ENCODE data around the gene RBM34. TPM values are rescaled to one million over a fixed set of nuclear protein-coding genes. Genes with fewer than 3 reads are reported as not detected.
"Not testable (repeated sequence)": the region's sequence is repeated elsewhere in the genome, so short reads cannot be mapped to it uniquely, and the experiment has no call there.

The RBM34 gene
- total RNA-seq, 1 experiment from 2014 or later: 184 TPM

DNA sequence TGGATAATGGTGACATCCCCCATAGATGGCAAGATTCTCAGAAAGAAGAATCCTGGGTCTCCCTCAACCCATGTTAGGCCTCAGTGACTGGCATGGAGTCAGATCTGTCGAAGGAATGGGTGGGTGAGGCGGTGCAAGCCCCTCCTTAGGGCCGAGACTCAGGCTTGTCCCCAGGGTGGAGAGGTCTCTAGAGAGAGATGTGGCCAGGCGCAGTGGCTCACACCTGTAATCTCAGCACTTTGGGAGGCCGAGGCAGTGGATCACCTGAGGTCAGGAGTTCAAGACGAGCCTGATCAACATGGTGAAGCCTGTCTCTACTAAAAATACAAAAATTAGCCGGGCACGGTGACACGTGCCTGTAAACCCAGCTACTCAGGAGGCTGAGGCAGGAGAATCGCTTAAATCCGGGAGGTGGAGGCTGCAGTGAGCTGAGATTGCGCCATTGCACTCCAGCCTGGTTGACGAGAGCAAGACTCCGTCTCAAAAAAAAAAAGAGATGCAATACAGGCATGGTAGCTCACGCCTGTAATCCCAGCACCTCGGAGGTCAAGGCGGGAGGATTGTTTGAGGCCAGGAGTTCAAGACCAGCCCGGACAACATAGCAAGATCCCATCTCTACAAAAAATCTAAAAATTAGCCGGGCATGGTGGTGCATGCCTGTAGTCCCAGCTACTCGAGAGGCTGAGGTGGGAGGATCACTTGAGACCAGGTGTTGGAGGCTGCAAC lies 69.6 kb downstream of the RBM34 start:
- POLR2A ChIA-PET: interaction anchor here (0.6 to 1.6 kb wide), 4 partner anchors 27 to 586 kb away, joined by 3 read pairs; no protein-coding TSS in a partner anchor
- BruUV-seq (replicated peaks): not testable (repeated sequence)

GRCh38 chr1:235090406-235091069 lies 70.5 kb downstream of the RBM34 start:
- POLR2A ChIA-PET: interaction anchor here (0.6 to 1.7 kb wide), 6 partner anchors 16 to 595 kb away, joined by 3 to 4 read pairs (median 3); no protein-coding TSS in a partner anchor
- H3K9me3 Mint-ChIP-seq (ENCODE audit: unreplicated experiment): no peaks in the 10 kb centered on the region

More for the DNA sequence above, 69.6 kb downstream of the RBM34 start:
- intact Hi-C loops (cut with micrococcal nuclease); DNase-seq (ENCODE audit: unreplicated experiment); H3K36me3 Mint-ChIP-seq (ENCODE audit: insufficient read depth, unreplicated experiment); H3K27ac Mint-ChIP-seq (ENCODE audit: low read depth, unreplicated experiment); H3K9me3 Mint-ChIP-seq (ENCODE audit: unreplicated experiment); H3K4me3 Mint-ChIP-seq (ENCODE audit: unreplicated experiment); H3K4me1 Mint-ChIP-seq (ENCODE audit: insufficient read depth, unreplicated experiment); H3K27me3 Mint-ChIP-seq (ENCODE audit: insufficient read depth, unreplicated experiment): not testable (repeated sequence)
- CTCF ChIA-PET: interaction anchor here (0.6 to 13.2 kb wide), 12 partner anchors 10 to 765 kb away, joined by 3 to 317 read pairs (median 7); no protein-coding TSS in a partner anchor

DNA sequence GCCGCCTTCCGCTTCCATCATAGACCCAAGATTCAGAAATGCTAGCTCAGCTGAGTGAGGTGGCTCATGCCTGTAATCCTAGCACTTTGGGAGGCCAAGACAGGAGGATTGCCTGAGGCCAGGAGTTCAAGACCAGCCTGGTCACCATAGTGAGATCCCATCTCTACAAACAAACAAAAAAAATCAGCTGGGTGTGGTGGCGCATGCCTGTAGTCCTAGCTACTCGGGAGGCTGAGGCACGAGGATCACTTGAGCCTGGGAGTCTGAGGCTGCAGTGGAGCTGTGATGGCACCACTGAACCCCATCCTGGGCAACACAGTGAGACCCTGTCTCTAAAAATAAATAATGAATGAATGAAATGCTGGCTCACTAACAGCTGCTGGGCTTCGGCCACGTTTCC lies 72.1 kb downstream of the RBM34 start:
- Mint-ChIP-seq H3K27me3 (ENCODE audit: insufficient read depth, unreplicated experiment) (no peaks in the 10 kb centered on the region), H3K4me1 (ENCODE audit: insufficient read depth, unreplicated experiment) (peaks cover 6% of the 10 kb centered on the region), H3K9me3 (ENCODE audit: unreplicated experiment) (no peaks in the 10 kb centered on the region), H3K36me3 (ENCODE audit: insufficient read depth, unreplicated experiment) (no peaks in the 10 kb centered on the region), H3K27ac (ENCODE audit: low read depth, unreplicated experiment) (no peak overlapping the region), H3K4me3 (ENCODE audit: unreplicated experiment) (no peak overlapping the region)
- no peak for DNase-seq (ENCODE audit: unreplicated experiment)
- TF ChIP-seq, protein P1, sequence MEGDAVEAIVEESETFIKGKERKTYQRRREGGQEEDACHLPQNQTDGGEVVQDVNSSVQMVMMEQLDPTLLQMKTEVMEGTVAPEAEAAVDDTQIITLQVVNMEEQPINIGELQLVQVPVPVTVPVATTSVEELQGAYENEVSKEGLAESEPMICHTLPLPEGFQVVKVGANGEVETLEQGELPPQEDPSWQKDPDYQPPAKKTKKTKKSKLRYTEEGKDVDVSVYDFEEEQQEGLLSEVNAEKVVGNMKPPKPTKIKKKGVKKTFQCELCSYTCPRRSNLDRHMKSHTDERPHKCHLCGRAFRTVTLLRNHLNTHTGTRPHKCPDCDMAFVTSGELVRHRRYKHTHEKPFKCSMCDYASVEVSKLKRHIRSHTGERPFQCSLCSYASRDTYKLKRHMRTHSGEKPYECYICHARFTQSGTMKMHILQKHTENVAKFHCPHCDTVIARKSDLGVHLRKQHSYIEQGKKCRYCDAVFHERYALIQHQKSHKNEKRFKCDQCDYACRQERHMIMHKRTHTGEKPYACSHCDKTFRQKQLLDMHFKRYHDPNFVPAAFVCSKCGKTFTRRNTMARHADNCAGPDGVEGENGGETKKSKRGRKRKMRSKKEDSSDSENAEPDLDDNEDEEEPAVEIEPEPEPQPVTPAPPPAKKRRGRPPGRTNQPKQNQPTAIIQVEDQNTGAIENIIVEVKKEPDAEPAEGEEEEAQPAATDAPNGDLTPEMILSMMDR (IDR thresholded peaks at IDR 0.05; ENCODE audit: unreplicated experiment): no peak
- POLR2A ChIA-PET: interaction anchor here (0.6 to 1.7 kb wide), 5 partner anchors 16 to 593 kb away, joined by 3 to 4 read pairs (median 4); no protein-coding TSS in a partner anchor
- intact Hi-C loops (cut with micrococcal nuclease): no loop called here
- BruUV-seq (replicated peaks): no TSS peak
- CTCF ChIA-PET: interaction anchor here (0.7 to 13.2 kb wide), 10 partner anchors 7 to 602 kb away, joined by 3 to 317 read pairs (median 5); no protein-coding TSS in a partner anchor

More at GRCh38 chr1:235090406-235091069, 70.5 kb downstream of the RBM34 start:
- no peaks in the 10 kb centered on the region for H3K36me3 Mint-ChIP-seq (ENCODE audit: insufficient read depth, unreplicated experiment)
- no peak overlapping the region for H3K27ac Mint-ChIP-seq (ENCODE audit: low read depth, unreplicated experiment)
- no peaks in the 10 kb centered on the region for H3K27me3 Mint-ChIP-seq (ENCODE audit: insufficient read depth, unreplicated experiment)
- CTCF ChIA-PET: interaction anchor here (0.5 to 13.2 kb wide), 11 partner anchors 11 to 694 kb away, joined by 3 to 317 read pairs (median 7); no protein-coding TSS in a partner anchor
- no peak overlapping the region for H3K4me3 Mint-ChIP-seq (ENCODE audit: unreplicated experiment)
- intact Hi-C loops (cut with micrococcal nuclease): no loop called here
- TF ChIP-seq, protein P1 (IDR thresholded peaks at IDR 0.05; ENCODE audit: unreplicated experiment): no peak
- no TSS peak for BruUV-seq (replicated peaks)
- DNase-seq (ENCODE audit: unreplicated experiment): no peak
- peaks cover 6% of the 10 kb centered on the region for H3K4me1 Mint-ChIP-seq (ENCODE audit: insufficient read depth, unreplicated experiment)

- intact Hi-C loops (cut with micrococcal nuclease): no loop called here
- Mint-ChIP-seq H3K4me1 (ENCODE audit: insufficient read depth, unreplicated experiment) (peaks cover 6% of the 10 kb centered on the region), H3K27ac (ENCODE audit: low read depth, unreplicated experiment) (no peak overlapping the region), H3K4me3 (ENCODE audit: unreplicated experiment) (no peak overlapping the region), H3K27me3 (ENCODE audit: insufficient read depth, unreplicated experiment) (no peaks in the 10 kb centered on the region), H3K36me3 (ENCODE audit: insufficient read depth, unreplicated experiment) (no peaks in the 10 kb centered on the region), H3K9me3 (ENCODE audit: unreplicated experiment) (no peaks in the 10 kb centered on the region)
- TF ChIP-seq, protein P1 (IDR thresholded peaks at IDR 0.05; ENCODE audit: unreplicated experiment): no peak
- no TSS peak for BruUV-seq (replicated peaks)
- ChIA-PET CTCF (interaction anchor here (0.7 to 13.2 kb wide), 10 partner anchors 8 to 602 kb away, joined by 3 to 317 read pairs (median 4); no protein-coding TSS in a partner anchor), POLR2A (interaction anchor here (1.0 to 1.4 kb wide), 2 partner anchors 16 to 593 kb away, joined by 3 to 4 read pairs; no protein-coding TSS in a partner anchor)
- no peak for DNase-seq (ENCODE audit: unreplicated experiment)
Observed at GRCh38 chr1:235088430-235088829, 72.6 kb downstream of the RBM34 start.
